Suppressor macrophage (primary cell): ENCODE results near the gene TMEM53.
"Not testable (repeated sequence)": the region's sequence is repeated elsewhere in the genome, so short reads cannot be mapped to it uniquely, and the experiment has no call there.

Experiments
- DNase-seq, 4 experiments: peaks; one replicate each; pipeline ENCODE4 v3.0.0-alpha.2; 2020 to 2022

TMEM53 gene

GRCh38 chr1:44672254-44672955 is 1.9 kb downstream of the TMEM53 start:
- peak; percentile 87 to 95 (median 92) for DNase-seq

- DNase-seq, result no peak
Observed at GRCh38 chr1:44670751-44671640, 3.3 kb downstream of the TMEM53 start.

GRCh38 chr1:44666719-44667118 is 7.6 kb downstream of the TMEM53 start:
- DNase-seq, result not testable (repeated sequence)

GRCh38 chr1:44664730-44665370 is 9.4 kb downstream of the TMEM53 start:
- DNase-seq, result peak; percentile 66 to 85 (median 80)

- DNase-seq, result no peak
Observed at GRCh38 chr1:44663417-44663816, 10.9 kb downstream of the TMEM53 start.

- no peak for DNase-seq
Observed at GRCh38 chr1:44662683-44663030, 11.6 kb downstream of the TMEM53 start.

- DNase-seq, result peak in 1 of 4 experiments; percentile 20
Observed at GRCh38 chr1:44661781-44662682, 12.2 kb downstream of the TMEM53 start.

GRCh38 chr1:44660176-44660575 is 14.1 kb downstream of the TMEM53 start:
- DNase-seq, result peak in 1 of 4 experiments; percentile 1

GRCh38 chr1:44659566-44659965 is 14.7 kb downstream of the TMEM53 start:
- DNase-seq, result no peak

GRCh38 chr1:44655609-44656008 is 18.7 kb downstream of the TMEM53 start:
- peak in 3 of 4 experiments; percentile 37 to 63 (median 46) for DNase-seq

- DNase-seq, result no peak
Observed at GRCh38 chr1:44654621-44655187, 19.6 kb downstream of the TMEM53 start.

GRCh38 chr1:44653107-44653964 is 20.9 kb downstream of the TMEM53 start:
- DNase-seq, result no peak

- DNase-seq, result peak; percentile 72 to 85 (median 82)
Observed at GRCh38 chr1:44652445-44653106, 21.7 kb downstream of the TMEM53 start.

- no peak for DNase-seq
Observed at GRCh38 chr1:44651069-44651468, 23.2 kb downstream of the TMEM53 start.

- no peak for DNase-seq
Observed at GRCh38 chr1:44650159-44650831, 24.0 kb downstream of the TMEM53 start.

GRCh38 chr1:44649788-44650158 is 24.5 kb downstream of the TMEM53 start:
- DNase-seq, result no peak

- DNase-seq, result no peak
Observed at GRCh38 chr1:44648529-44649250, 25.6 kb downstream of the TMEM53 start.

GRCh38 chr1:44647896-44648295 is 26.4 kb downstream of the TMEM53 start:
- no peak for DNase-seq
